Neural cell (in vitro differentiated cells): ENCODE results near the gene STARD10.

ENCODE experiments used
- CTCF ChIP-seq: fragments of 450-650 bp; IDR thresholded peaks from 2 replicates; pipeline ENCODE4 v1.5.1; 2014; ENCODE audit warnings: antibody characterized with exemption, mild to moderate bottlenecking, moderate library complexity; ENCODE audit not compliant: poor library complexity, severe bottlenecking
- REST ChIP-seq: IDR thresholded peaks from 2 replicates; pipeline ENCODE4 v1.6.1; 2012; ENCODE audit warnings: borderline replicate concordance

GRCh38 chr11:72721276-72721675, 72.6 kb downstream of the STARD10 start:
- TF ChIP-seq CTCF = no peak
- no peak for TF ChIP-seq REST
